OCI-LY1 (cell line): ENCODE results near the gene APPBP2.

Source experiments
- H2AFZ ChIP-seq: fragments of 200-600 bp; sonication (generic), shearing (Covaris generic); 2 replicates; pipeline ENCODE4 v1.6.0; 2014; ENCODE audit warnings: antibody characterized with exemption, mild to moderate bottlenecking, low read length
- H3F3A ChIP-seq: fragments of 200-600 bp; sonication (generic), shearing (Covaris generic); 2 replicates; pipeline ENCODE4 v1.6.0; 2014; ENCODE audit warnings: mild to moderate bottlenecking, antibody characterized with exemption, low read length, moderate library complexity; ENCODE audit not compliant: insufficient read depth
- H3K27ac ChIP-seq: fragments of 200-600 bp; sonication (generic); 2 replicates; pipeline ENCODE4 v1.5.1; 2014; ENCODE audit warnings: low read length, mixed run types, mild to moderate bottlenecking, low read depth; ENCODE audit not compliant: poor library complexity, severe bottlenecking
- H3K27me3 ChIP-seq: fragments of 200-600 bp; sonication (generic); 2 replicates; pipeline ENCODE4 v1.6.0; 2014; ENCODE audit warnings: antibody characterized with exemption, mild to moderate bottlenecking, low read length, moderate library complexity; ENCODE audit not compliant: insufficient read depth
- H3K36me3 ChIP-seq: fragments of 200-600 bp; sonication (generic); 2 replicates; pipeline ENCODE4 v1.6.1; 2014; ENCODE audit warnings: mild to moderate bottlenecking, antibody characterized with exemption, low read length, moderate library complexity, mixed read lengths; ENCODE audit not compliant: insufficient read depth
- H3K4me1 ChIP-seq: fragments of 200-600 bp; sonication (generic); 2 replicates; pipeline ENCODE4 v1.5.1; 2014; ENCODE audit warnings: mild to moderate bottlenecking, low read length, moderate library complexity; ENCODE audit not compliant: insufficient read depth, severe bottlenecking
- H3K4me2 ChIP-seq: fragments of 200-600 bp; sonication (generic), shearing (Covaris generic); 2 replicates; pipeline ENCODE4 v1.6.1; 2014; ENCODE audit warnings: low read length
- H3K4me3 ChIP-seq: fragments of 200-600 bp; sonication (generic); 2 replicates; pipeline ENCODE4 v1.5.1; 2014; ENCODE audit warnings: low read length, low read depth, mild to moderate bottlenecking, mixed read lengths; ENCODE audit not compliant: poor library complexity, severe bottlenecking
- H3K79me2 ChIP-seq: fragments of 200-600 bp; shearing (Covaris generic); 2 replicates; pipeline ENCODE4 v1.6.1; 2016; ENCODE audit warnings: mixed run types, low read length, mixed read lengths; ENCODE audit not compliant: insufficient read depth
- H3K9ac ChIP-seq: fragments of 200-600 bp; sonication (generic), shearing (Covaris generic); 2 replicates; pipeline ENCODE4 v1.6.1; 2014; ENCODE audit warnings: mild to moderate bottlenecking, low read length, mixed read lengths
- H3K9me2 ChIP-seq: fragments of 200-600 bp; sonication (generic), shearing (Covaris generic); 2 replicates; pipeline ENCODE4 v1.6.1; 2014; ENCODE audit warnings: low read depth, mild to moderate bottlenecking, low read length, mixed read lengths
- H3K9me3 ChIP-seq: fragments of 200-600 bp; shearing (Covaris generic); 2 replicates; pipeline ENCODE4 v1.6.1; 2014; ENCODE audit warnings: low read length, mixed read lengths
- H4K20me1 ChIP-seq: fragments of 200-600 bp; sonication (generic), shearing (Covaris generic); 2 replicates; pipeline ENCODE4 v1.6.0; 2016; ENCODE audit warnings: mild to moderate bottlenecking, low read length; ENCODE audit not compliant: insufficient read depth
- CTCF ChIP-seq: fragments of 200-600 bp; sonication (generic), shearing (Covaris generic); IDR thresholded peaks from 2 replicates; pipeline ENCODE4 v1.5.1; 2017; ENCODE audit warnings: mild to moderate bottlenecking, antibody characterized with exemption, low read length, moderate library complexity, mixed read lengths
- EZH2 ChIP-seq: fragments of 200-600 bp; sonication (generic), shearing (Covaris generic); IDR thresholded peaks from 2 replicates; pipeline ENCODE4 v1.8.0; 2017; ENCODE audit warnings: borderline replicate concordance, mixed run types, mild to moderate bottlenecking, antibody characterized with exemption, low read length, moderate library complexity, mixed read lengths

The APPBP2 gene

DNA sequence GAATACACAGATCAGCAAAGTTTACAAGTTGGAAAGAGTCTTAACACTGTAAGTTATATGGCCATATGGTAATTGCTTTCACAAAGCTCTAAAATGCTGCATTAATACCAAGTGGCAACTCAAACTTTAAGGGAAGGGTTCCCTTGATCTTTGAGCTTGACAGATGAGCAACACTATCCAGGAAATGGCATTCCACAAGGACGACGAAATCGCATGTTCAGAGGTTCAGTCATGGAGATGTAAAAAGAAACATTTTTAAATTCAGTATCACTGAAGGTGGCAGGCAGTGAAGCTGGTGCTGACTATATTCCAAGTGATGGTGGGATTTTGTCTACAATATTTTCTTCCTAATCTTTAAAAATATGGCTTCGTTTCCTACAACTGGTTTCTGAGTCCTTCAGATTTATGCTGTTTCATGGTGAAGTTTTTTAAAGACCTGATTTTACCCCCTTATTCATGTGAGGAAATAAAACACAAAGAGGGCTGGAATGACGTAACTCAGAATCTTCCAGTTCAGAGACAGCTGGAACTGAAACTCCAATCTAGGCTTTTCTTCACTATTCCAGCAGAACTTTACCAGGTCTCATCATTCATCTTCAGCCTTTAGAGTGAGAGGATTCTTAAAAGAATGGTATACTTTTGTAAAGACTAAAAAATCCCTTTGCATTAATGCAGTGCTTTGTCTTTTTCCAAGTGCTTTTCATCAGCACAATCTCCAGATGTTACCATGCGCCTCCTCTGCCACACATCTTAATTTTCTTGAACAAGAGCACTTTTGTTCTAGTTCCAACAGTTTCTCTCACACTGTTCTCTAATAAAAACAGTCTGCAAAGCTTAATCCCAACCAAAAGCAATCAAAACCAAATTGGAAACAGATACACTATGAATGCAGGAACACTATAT lies 83.5 kb downstream of the APPBP2 start:
- H3K9me3 ChIP-seq, result no peaks in the 10 kb centered on the region
- no peak overlapping the region for H3K4me2 ChIP-seq
- H4K20me1 ChIP-seq, result no peaks in the 10 kb centered on the region
- no peak overlapping the region for H3K9ac ChIP-seq
- H2AFZ ChIP-seq, result no peak overlapping the region
- H3K4me1 ChIP-seq, result peaks cover 21% of the 10 kb centered on the region
- H3K9me2 ChIP-seq, result no peaks in the 10 kb centered on the region
- H3K27me3 ChIP-seq, result no peaks in the 10 kb centered on the region
- no peaks in the 10 kb centered on the region for H3K79me2 ChIP-seq
- no peak overlapping the region for H3K27ac ChIP-seq
- no peak for TF ChIP-seq CTCF
- no peaks in the 10 kb centered on the region for H3F3A ChIP-seq
- peaks cover 17% of the 10 kb centered on the region for H3K36me3 ChIP-seq
- no peak overlapping the region for H3K4me3 ChIP-seq

GRCh38 chr17:60439501-60439900 lies 86.5 kb downstream of the APPBP2 start:
- Histone ChIP-seq H3K4me1 (peaks cover 36% of the 10 kb centered on the region), H2AFZ (0 out of 2 replicates have a peak overlapping the region, but pooled peaks have one; percentile 89), H3F3A (no peaks in the 10 kb centered on the region), H3K36me3 (no peaks in the 10 kb centered on the region), H3K27me3 (no peaks in the 10 kb centered on the region), H3K9ac (no peak overlapping the region), H3K9me3 (no peaks in the 10 kb centered on the region), H4K20me1 (no peaks in the 10 kb centered on the region), H3K27ac (peak overlapping the region; percentile 41), H3K4me2 (peak overlapping the region; percentile 9; the same call in 1 of the 2 replicates), H3K9me2 (no peaks in the 10 kb centered on the region), H3K79me2 (no peaks in the 10 kb centered on the region), H3K4me3 (no peak overlapping the region)
- TF ChIP-seq EZH2 (no peak), CTCF (no peak)

DNA sequence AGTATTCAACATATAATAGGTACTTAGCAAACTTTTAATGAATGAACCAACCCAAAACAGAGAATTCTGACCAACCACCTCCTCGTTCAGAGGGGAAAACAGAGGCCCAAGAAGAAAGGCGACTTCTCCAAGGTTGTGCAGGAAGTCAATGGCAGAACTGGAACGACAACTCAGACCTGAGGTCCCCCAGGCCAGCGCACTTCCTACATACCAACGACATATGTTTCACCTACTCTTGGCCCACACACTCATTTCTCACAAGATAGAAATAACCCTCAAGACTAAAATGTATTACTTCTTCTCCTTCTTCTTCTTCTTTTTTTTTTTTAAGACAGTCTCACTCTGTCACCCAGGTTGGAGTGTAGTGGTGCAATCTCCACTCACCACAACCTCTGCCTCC lies 89.4 kb downstream of the APPBP2 start:
- Histone ChIP-seq H3K9ac (no peak overlapping the region), H3K79me2 (no peaks in the 10 kb centered on the region), H3K4me3 (no peak overlapping the region), H3F3A (no peaks in the 10 kb centered on the region), H3K27me3 (no peaks in the 10 kb centered on the region; the same call in 1 of the 2 replicates), H3K36me3 (no peaks in the 10 kb centered on the region; the same call in 1 of the 2 replicates), H3K9me3 (peaks cover 10% of the 10 kb centered on the region), H3K4me1 (peaks cover 36% of the 10 kb centered on the region), H3K9me2 (no peaks in the 10 kb centered on the region), H2AFZ (0 out of 2 replicates have a peak overlapping the region, but pooled peaks have one; percentile 22), H4K20me1 (no peaks in the 10 kb centered on the region), H3K27ac (peak overlapping the region; percentile 92), H3K4me2 (no peak overlapping the region)
- TF ChIP-seq EZH2, result no peak
- TF ChIP-seq CTCF, result no peak
